Measurements from ENCODE around the gene CDHR2.
A peak's percentile ranks its signal among the peaks of the same experiment; 100 is the strongest.
"Not testable (repeated sequence)": the region's sequence is repeated elsewhere in the genome, so short reads cannot be mapped to it uniquely, and the experiment has no call there.

Gene CDHR2

DNA sequence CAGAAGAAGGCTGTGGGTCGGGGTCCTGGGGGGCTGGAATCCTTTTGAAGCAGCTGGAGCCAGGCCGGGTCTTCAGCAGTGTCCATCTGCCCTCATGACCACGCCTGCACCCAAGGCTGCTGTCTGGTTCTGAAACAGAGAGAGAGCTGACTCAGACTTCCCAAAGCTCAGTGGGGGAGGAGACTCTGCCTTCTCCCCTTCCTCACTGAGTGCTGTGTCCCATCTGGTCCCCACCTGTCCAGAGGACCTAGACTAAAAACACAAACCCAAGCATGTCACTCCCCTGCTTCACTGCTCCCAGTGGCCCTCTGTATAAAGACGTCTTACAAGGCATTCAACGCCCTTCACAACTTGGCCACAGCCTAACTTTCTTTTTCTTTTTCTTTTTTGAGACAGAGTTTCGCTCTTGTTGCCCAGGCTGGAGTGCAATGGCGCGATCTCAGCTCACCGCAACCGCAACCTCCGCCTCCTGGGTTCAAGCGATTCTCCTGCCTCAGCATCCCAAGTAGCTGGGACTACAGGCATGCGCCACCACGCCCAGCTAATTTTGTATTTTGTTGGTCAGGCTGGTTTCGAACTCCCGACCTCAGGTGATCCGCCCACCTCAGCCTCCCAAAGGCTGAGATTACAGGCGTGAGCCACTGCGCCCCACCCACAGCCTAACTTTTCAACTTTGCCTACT lies 50.7 kb downstream of the CDHR2 start:
- DNase-seq: not testable (repeated sequence)

DNA sequence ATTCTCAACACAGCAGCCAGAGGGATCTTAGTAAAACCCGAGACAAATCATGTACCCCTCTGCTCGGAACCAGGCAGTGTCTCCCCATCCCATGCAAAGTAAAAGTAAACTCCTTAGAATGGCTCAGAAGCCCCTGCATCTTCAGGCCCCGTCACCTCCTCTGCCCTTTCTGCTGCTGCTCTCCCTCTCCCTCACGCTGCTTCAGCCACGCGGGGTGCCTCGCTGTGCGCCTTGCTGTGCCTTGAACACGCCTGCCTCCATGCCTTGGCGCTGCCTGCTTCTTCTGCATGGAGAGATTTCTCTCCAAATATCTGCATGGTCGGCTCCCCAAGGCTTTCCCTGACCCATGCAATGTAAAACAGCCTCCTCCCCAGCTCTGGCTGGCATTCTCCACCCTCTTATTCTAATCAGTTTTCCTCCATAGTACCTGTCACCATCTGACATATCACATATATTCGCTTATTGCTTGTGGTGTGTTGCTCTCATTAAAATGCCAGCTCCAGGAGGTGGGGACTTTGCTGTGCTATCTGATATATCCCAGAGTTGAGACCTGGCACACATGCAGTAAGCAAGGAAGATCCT lies 52.9 kb downstream of the CDHR2 start:
- no peak for DNase-seq

DNA sequence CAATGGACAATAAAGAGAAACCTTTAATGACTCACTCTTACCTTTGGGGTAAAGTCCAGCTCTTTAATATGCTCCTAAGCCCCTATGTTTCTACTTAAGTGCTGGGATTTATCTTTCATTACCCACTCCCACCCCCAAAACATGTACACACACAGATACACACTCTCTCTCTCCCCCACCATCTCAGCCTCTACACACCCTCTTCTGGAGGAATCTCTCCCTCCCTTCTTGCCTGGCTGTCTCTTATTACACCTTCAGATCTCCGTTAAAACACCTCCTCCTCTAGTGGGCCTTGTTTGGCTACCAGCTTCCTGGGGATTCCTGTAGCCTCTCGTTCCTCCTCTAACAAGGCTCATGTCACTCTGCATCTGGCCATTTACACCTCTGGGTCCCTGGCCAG lies 53.9 kb downstream of the CDHR2 start:
- DNase-seq: no peak

DNA sequence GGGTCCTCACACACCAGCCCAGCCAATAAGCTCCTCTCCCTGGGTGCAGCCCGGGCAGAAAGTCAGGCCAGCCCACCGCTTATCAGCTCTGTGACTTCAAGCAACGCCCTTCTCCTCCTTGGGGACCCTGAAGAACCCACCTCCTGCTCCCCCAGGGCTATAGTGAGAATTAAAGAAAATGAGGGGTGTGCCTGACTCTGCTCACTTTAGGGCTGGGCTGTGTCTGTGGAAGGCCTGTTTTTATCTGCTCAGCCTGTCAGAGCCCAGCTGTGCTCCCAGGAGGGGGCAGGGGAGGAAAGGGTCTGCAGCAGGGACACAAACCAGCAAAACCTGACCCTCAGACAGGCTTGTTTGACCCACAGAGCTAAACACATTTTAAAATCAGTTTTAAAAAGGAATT lies 56.9 kb downstream of the CDHR2 start:
- DNase-seq: no peak

DNA sequence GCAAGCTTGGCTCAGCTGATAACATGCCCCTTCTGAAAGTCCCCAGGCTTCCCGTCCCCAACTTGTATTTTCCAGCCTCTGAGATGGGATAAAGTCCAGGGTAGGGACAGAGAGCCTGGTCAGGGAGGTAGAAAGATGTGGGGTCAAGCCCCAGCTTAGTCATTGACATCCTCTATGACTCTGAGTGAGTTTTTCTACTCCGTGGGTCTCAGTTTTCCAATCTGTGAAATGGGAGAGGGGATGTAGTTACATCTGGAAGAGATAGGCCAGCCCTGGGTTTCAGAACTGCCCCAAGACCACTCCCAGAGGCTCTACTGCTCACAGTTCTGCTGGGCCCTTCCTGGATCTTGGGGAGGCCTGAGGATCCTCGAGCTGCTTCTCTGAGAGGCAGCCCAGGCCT lies 57.7 kb downstream of the CDHR2 start:
- no peak for DNase-seq

DNA sequence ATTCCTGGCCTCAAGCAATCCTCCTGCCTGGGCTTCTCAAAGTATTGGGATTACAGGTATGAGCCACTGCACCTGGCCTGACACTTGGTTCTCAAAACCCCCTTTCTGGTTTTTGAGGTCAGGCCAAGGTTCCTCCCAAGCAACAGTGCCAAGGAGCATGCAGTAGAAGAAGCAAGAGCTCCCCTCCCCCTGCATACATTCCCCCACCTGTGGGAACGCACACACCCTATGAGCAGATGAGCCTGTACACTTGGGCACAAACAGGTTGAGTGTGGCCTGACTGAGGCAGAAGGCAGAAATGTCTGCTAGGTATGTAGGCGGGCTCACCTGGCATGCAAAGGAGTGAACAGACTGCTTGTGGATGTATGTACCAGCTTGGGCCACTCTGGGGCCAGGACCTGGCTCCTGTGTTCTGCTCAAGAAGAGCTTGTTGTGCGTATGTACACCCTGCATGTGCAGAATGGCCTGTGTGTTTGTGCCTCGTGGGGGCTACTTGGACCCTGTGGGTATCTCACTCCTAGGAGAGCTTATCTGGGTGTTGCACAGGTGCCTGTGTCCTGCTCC lies 59.1 kb downstream of the CDHR2 start:
- DNase-seq: no peak

DNA sequence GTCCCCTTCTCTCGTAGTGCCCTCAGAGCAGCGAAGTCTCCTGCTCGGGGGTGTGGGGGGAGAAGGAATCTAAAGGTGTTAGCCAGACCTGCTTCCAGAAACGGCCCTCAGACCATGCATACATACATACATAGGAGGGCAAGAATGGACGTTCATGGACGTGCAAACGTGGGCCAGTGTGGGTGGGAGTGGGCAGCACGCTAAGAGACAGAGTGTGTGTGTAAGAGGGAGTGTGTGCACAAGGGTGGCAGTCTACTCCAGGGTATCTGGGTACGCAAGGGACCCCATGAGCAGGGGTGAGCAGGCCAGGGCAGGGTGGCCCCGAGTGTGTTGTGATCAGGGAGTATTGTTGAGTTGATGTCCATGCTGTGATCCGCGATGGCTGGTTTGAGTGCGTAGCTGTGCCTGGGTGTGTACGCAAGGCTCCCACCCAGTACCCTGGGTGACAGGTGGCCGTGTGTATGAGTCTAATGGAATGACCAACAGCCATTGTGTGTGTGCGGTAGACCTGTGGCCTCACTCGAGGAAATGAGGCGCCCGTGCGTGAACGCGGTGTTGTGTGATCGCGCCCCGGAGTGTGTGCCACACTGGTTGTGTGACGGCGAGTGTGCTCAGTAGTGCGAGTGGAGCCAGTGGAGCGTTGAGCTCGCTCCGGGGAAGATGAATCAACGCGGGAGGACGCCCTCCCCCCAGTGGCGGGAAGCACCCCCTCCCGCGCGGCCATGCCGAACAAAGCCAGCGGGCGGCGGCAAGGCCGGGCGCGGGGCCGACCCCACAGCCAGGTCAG lies 60.0 kb downstream of the CDHR2 start:
- DNase-seq: no peak

- peak; percentile 59 for DNase-seq
These were observed 60.7 kb downstream of the CDHR2 start, which contains the start of gene GPRIN1 for GRCh38 chr5:176609724-176610434. TSS of gene GPRIN1 (minus strand) at chr5:176610156. CDS start at chr5:176599834, 10,322 bp downstream.

DNA sequence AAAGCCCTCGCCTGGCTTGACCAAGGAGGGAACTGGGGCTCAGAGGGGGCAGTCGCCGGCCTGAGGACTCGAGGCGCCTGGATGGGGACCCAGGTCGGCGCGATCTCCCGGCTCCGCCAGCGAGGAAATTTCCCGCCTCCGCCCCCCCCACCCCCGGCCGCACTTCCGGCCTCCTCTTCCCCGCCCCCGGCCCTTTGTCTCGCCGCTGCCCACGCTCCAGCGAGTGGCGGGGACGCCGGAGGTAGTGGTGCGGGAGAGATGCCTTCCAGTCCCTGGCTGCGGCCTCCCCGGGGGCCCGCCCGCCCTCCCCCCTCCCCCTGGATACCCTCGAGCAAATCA lies 61.3 kb downstream of the CDHR2 start:
- DNase-seq: no peak

DNA sequence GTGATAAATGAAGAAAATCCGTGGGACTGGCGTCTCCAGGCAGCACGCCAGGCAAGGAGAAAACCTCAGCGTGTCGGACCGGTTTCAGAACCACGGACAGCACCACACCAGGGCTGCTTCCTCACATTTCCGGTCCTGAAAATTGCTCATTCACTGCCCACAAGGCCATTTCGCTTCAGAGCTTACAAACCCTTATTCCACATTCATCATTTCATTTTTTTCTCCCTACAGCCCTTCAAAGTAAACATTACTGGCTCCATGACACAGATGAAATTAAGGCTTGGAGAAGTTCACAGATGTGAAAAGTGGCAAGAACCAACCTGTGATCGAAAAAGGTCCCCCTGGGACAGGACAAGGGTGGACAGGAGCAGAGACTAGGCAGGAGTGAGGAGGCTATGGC lies 62.3 kb downstream of the CDHR2 start:
- DNase-seq: peak; percentile 80

GRCh38 chr5:176612008-176612407 lies 62.9 kb downstream of the CDHR2 start:
- no peak for DNase-seq

- no peak for DNase-seq
These were observed 63.7 kb downstream of the CDHR2 start for GRCh38 chr5:176612855-176613254.

GRCh38 chr5:176614805-176615478 lies 65.8 kb downstream of the CDHR2 start:
- DNase-seq: peak; percentile 79

GRCh38 chr5:176616511-176616910 lies 67.4 kb downstream of the CDHR2 start:
- no peak for DNase-seq

DNA sequence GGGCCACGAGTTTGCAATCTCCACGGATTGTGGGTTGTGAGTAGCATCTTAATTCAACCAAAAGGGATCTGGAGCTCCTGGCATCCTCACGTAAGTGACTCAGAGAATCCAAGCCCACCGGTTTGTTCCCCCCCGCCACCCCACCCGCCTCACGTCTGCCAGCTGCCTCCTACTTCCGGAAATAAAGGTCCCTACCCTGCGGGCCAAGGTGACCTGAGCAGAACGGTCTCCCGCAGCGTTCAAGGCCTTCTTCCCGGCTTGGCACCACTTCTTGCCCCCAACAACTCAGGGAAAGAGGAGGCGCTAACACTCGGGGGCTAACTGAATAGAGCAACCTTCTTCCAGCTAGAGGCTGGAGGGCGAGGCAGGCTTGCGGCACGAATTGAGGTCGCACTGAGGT lies 69.6 kb downstream of the CDHR2 start:
- no peak for DNase-seq

GRCh38 chr5:176619203-176619568 lies 70.0 kb downstream of the CDHR2 start:
- peak; percentile 88 for DNase-seq

GRCh38 chr5:176619569-176620332 lies 70.6 kb downstream of the CDHR2 start:
- no peak for DNase-seq

- no peak for DNase-seq
These were observed 71.3 kb downstream of the CDHR2 start for GRCh38 chr5:176620333-176620981.

DNA sequence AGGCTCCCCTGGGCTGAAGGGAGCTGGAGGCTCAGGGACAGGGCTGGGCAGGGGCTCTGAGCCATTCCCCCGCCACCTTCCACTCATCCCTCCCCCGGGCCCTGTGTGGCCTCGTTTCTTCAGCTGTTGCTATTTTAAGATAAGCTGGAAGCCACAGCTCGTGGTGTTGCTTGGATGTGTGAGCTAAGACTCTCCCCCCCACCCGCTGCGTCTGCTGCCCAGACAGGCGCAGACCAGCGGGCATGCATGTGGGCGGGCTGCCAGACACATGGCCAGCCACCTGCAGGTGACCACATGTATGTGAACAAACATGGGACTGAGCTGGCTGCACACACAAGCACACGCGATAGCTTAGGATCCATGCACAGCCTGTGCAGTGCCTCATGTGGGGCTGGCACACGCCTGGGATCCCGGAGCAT lies 72.5 kb downstream of the CDHR2 start:
- DNase-seq: no peak

- no peak for DNase-seq
These were observed 75.0 kb downstream of the CDHR2 start for GRCh38 chr5:176624142-176624541.

DNA sequence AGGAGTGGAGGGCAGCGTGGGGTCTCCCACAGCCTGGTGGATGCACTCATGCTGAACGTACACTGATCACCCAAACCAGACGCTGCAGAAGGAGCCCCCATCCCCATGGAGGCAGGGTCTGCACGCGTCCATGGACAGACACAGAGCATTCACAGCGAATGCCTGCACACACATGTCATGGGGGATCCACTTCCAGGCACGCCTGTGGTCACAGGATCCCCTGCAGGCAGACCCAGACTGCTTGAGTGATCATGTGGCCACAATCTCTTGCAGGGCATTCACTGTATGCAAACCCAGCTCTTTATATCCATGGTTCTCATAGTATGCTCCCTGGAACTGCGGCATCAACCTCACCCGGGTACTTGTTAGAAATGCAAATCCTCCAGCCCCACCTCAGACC lies 75.8 kb downstream of the CDHR2 start:
- no peak for DNase-seq

All from fibroblast of skin of right biceps (primary cell).